GM19395 (cell line): Measurements from ENCODE around the gene IDH3G.
"Not testable (repeated sequence)": the region's sequence is repeated elsewhere in the genome, so short reads cannot be mapped to it uniquely, and the experiment has no call there.

Experiments
- ATAC-seq: cut with Tn5 transposase; IDR thresholded peaks from one replicate; pipeline ENCODE4 v1.9.1; 2021; ENCODE audit warnings: mild to moderate bottlenecking, moderate library complexity; ENCODE audit not compliant: unreplicated experiment

The IDH3G gene

DNA sequence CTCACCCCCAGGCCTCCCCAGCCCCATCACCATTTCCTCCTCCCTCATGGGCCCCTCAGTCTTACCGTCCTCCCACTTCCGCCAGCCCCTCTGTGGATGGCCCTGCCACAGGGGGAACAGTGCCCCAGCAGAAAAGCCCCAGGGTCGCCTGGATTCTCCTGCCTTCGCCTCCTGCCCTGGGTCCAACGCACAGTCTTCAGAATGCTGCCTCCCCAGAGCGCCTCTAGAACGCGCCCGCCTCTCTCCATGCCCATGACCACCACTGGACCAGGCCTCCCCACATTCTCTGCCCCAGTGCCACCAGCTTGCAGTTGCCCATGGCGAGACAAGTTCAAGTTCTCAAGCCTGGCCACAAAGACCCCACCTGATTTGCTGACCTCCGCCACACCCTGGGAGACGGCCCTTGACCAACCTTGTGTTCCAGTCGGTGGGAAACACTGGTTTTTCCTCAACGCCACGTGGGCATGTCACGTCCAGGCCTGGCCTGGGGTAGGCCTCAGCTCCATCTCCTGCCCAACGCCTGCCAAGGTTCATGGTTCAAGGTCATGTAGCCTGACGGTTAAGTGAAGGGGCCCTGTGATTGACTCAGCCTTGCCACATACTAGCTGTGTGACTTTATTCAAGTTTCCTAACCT lies 30.8 kb downstream of the IDH3G start:
- ATAC-seq: no peak

DNA sequence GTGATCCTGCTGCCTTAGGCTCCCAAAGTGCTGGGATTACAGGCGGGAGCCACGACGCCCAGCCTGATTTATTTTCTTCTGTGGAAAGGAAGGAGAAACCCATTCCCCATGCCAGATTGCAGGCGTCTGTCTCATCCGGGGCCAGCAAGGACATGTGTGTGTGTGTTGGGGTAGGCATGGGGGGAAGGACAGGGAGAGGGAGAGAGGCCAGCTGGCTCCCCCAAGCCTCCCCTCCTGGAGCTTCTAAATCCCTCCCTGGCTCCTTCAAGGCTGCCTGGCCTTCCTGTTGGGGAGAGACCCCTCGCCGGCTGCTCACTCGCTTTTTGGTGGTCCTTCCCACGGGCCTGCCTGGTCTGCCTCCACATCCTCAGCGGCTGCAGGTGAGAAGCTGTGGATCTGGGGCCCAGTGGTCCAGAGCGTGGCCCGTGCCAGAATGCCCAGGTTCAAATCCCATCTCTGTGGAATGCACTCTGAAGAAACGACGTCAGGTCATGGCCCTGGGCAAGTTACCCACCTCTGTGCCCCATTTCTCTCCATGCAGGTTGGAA lies 31.5 kb downstream of the IDH3G start:
- ATAC-seq: no peak

DNA sequence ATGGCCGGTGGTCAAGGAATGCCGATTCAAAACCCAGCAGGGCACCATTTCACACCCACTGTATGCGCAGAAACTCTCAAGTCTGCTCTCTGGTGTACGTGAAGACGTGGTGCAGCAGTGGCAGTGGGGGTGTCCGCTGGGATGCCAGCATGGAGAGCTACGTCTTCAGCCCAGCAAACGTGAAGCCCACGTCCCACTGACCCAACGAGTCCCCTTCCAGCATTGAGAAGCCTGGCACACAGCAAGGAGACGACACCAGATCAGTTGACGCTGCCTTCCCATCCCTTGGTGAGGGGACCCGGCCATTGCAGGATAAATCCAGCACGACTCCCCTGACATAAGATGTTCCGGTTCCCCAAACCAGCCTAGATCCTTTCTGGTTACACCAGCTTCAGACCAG lies 32.3 kb downstream of the IDH3G start:
- ATAC-seq: no peak

DNA sequence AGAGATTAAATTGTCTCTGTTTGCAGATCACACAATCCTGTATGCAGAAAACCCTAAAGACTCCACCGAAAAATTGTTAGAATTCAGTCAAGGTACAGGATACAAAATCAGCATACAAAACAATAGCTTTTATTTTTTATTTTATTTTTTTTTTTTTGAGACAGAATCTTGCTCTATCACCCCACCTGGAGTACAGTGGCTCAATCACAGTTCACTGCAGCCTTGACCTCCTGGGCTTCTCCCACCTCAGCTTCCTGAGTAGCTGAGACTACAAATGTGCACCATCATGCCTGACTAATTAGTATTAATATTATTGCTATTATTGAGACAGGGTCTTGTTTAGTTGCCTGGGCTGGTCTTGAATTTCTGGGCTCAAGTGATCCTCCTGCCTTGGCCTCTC lies 39.0 kb downstream of the IDH3G start:
- no peak for ATAC-seq

DNA sequence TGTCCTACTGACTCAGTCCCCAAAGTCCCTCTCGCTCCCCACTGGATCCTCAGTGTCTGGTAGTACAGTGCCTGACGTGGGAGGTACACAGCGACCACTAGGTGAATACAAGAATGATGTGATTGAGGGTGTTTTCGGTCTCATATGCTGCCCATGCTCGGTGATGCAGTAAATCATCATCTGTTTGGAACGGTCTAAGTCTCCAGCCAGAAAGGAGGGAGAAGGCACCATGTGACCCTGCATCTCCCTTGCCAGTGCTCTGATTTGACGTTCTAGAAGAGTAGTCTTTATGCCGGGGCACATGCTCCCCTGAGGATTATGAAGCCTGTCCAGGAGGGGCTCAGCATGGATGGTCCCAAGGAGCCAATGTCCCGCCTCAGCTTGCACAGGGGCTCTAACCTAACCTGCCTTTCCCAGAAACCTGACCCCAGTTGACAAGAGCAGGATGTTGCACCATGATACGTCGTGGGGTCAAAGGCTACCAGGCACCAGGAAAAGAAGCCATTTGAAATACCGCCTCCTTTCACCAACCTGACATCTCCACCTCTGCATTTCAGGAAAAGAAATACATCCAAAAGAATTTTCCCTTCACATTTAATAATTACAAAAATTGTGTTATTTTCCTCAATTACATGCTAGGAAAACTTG lies 43.9 kb downstream of the IDH3G start:
- no peak for ATAC-seq

DNA sequence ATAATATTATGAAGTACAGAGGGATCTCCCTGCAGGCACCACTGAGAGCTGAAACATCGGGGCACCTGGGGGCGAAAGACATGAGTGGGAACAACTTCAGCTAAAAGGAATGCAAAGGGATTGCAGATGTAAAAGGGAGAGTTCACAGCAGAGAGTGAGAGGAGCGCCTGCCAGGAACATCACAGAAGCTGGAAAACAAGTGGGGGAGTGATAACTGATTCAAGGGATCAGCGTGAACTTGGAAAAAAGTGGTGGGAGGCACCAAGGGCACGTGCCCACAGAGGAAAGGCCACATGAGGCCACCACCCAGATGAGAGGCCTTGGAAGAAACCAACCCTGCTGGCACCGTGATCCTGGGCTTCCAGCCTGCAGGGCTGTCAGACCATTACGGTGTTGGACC lies 45.2 kb downstream of the IDH3G start:
- ATAC-seq: not testable (repeated sequence)

DNA sequence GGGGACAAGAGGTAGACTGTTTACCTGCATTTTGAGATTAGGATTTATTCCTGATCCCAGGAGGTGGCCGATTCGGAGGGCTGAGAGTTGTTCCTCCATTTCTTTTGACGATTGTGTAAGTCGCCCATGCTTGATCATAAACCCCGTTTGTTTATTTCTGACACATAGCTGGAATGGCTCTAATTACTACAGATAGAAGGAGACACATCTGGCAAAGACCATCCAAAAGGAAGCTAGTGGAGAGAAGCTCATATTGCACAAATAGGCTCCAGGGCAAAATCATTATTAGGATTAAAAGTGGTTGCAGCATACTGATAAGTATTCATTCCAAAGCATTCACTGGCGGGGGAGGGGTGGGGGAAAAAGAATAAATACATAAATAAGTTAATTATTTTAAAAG lies 47.2 kb downstream of the IDH3G start:
- not testable (repeated sequence) for ATAC-seq

DNA sequence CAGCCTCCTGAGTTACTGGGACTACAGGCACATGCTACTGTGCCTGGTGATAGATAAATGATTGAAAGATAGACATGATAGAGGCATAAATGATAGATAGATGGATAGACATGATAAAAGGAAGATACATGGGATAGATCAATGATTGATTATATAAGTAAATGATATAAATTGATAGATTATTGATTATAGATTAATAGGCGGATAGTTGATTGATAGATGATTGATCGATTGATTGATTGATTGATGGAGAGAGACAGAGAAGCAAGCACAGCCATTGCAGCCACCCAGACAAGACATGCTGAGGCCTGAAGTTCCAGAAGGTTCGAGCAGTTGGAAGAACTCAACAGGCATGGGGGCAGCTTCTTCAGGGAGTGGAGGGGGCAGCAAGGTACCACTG lies 47.8 kb downstream of the IDH3G start:
- no peak for ATAC-seq

DNA sequence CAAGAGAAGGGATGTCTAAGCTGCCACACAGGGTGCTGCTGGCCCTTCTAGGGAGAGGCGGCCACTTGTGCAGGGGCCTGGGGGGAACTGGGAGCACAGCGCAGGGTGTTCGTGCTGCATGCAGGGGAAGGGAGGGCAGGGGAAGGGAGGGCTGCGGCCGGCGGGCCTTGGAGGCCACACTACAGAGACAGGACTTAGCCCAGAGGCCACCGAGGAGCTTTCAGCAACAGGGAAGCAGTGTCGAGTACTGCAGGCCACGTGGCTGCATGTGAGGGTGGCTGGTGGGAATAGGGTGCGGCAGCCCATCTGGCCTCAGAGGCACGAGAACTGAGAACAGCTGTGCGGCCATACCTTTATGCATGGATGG lies 49.1 kb downstream of the IDH3G start:
- ATAC-seq: not testable (repeated sequence)

DNA sequence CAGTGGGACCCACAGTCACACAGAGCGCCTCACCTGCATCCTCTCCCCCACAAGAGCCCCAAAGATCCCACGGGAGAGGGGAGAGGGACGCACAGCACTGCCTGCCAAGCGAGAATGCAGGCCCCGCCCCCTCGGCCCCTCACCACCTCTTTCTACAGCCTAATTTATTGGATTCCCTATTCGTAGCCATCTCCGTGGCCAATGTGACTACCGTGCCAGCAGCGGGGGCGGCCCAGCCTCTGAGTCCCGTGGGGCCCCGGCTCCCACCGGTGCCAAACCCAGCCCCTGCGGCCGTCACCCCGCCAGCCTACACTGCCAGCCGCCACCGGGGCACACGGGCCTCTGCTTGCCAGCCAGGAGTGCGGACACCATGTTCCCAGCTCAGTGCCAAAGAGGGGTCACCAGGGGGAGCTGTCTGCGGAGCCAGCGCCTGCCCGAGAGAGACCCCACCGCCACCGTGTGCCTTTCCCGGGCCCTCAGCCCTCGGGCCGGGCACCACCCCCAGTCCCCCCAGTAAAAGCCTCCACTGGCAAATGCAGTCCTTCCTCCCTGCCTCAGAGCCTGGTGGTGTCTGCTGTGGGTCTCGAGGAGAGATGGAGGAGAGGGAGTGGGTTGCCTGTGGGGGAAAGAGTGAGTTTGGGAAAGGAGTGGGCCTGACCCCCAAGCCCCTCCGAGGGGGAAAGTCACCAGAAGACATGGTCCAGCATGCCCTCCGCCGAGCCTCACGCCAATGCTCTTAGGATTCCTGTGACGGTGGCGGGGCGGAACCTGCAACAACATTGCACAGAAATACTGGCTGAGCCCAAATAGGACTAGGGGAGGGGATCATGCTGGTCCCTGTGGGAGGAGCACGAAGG lies 49.7 kb downstream of the IDH3G start:
- ATAC-seq: no peak

DNA sequence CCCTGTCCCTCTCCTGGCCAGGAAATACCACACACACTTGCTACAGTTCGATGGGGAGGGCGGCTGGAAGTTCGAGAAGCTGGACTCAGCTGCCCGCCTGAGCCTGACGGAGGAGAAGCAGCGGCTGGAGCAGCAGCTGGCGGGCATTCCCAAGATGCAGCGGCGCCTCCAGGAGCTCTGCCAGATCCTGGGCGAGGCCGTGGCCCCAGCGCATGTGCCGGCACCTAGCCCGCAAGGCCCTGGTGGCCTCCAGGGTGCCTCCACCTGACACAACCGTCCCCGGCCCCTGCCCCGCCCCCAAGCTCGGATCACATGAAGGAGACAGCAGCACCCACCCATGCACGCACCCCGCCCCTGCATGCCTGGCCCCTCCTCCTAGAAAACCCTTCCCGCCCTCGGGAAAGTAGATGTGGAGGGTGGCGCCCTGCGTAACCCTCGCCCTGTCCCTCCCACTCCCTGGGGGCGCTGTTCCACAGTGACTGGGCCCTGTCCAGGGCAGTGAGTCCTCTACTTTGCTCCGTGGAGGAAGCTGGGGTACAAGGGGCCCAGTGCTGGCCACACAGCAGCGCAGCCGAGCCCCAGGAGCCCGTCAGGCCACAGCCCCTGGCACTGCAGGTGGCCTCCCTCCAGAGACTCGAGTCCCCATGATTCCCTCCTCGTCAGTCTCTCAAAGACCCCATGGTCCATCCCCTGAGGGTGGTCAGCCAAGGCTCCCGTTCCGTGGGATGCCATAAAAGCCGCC lies 50.5 kb downstream of the IDH3G start:
- not testable (repeated sequence) for ATAC-seq

DNA sequence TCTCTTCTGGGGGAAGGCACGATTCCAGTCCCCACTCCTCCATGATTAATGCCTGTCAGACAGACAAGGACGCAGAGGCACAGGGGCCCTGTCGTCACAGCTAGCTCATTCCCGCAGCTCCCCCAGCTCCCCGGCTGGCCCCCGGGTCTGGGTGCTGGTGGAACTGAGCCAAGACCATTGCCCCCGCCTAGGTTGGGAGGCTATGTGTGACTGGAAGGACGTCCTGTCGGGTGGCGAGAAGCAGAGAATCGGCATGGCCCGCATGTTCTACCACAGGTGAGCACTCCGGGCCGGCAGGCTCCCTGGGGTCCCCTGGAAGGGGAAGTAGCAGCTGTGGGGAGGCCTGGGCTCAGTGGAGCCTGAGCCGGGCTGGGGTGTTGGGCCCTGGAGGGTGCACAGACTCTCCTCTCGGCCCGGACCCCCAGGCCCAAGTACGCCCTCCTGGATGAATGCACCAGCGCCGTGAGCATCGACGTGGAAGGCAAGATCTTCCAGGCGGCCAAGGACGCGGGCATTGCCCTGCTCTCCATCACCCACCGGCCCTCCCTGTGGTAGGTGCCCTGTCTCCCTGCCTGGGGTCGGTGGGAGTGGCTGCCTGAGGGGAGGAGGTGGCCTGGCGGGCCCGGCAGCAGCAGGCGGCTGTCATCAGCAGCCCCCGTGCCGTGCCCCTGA lies 51.2 kb downstream of the IDH3G start:
- ATAC-seq: not testable (repeated sequence)

DNA sequence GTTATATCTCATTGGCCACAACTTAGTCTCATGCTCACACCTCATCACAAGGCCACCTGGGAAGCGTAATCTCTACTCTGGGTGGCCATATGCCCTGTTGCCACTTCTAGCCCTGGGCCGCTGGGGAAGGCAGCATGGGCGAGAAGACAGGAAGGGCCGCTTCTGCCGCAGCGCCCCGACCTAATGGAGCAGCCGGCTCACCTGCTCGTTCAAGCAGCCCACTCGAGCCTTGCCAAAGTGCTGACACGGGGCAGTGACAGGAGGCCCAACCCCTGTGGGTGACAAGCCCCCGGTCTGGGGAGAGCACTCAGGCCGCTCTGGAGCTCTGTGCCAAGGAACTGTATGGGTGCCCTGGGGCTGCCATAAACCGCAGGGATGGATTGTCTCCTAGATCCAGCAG lies 52.1 kb downstream of the IDH3G start:
- ATAC-seq: not testable (repeated sequence)

DNA sequence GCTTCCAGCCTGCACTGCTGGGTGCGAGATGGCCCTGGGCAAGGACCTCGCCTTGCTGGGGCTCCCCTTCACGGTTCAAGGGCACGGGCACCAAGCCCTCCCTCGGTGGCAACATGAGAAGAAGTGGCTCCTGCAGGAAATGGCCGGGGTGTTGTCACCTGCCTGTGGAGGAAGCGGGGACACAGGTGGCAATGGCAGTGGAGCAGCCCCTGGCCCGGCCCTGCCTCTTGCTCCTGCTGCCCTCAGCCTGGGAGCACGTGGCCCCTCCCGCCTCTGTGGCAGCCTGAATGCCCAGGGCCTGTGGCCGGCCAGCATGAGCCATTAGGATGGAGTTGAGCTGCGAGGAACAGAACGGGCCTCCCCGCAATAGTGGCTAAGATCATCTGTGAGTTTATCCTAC lies 52.7 kb downstream of the IDH3G start:
- no peak for ATAC-seq

DNA sequence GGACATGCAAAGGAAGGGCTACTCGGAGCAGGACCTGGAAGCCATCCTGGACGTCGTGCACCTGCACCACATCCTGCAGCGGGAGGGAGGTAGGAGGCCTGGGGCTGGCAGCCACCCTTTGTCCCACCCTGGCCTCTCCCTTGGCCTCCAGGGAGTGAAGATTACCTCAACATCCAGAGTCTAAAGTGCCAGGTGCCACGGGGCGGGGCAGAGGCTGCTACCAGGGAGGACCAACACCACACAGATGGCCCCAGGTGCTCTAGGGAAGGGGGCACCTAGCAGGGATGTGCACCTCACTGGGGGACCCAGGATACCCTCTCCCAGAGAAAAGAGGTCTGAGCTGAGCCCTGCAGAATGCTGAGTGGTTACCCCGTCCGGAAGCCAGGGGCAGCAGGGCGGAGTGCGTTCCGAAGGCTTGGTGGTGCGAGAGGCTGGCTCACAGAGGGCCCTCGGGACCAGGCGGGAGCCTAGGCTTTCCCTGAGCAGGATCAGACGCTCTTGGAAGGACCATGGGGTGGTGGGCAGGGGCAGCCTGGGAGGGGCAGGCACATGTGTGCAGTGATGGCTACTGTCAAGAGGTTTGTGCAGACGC lies 53.4 kb downstream of the IDH3G start:
- no peak for ATAC-seq

DNA sequence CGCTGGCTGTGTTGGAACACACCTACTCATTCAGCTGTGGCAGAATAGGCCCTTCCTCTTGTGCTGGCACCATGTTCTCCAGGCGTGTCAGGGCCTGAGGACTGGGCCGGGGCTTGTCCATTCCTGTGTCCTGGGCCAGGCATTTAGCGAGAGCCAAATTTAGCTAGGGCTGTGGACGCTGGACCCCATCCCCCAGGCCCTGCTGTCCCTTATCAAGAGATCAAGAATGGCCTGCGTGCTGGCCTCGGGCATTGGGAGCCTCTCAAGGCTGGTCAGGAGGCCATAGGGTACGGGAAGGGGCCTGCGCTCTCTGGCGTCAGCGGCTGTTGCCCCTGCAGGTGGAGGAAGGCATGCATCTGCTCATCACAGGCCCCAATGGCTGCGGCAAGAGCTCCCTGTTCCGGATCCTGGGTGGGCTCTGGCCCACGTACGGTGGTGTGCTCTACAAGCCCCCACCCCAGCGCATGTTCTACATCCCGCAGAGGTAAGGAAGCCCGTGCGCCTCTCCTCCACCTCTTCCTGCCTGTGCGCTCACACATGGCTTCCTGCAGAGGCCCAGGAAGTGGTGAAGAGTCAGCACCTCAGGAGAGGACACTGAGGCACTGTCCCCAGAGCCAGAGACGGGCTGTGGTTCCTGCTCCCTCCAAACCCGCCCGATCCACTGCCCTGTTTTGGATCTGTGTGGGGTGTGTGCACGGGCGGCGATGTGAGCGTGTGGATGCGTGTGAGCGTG lies 54.3 kb downstream of the IDH3G start:
- no peak for ATAC-seq

DNA sequence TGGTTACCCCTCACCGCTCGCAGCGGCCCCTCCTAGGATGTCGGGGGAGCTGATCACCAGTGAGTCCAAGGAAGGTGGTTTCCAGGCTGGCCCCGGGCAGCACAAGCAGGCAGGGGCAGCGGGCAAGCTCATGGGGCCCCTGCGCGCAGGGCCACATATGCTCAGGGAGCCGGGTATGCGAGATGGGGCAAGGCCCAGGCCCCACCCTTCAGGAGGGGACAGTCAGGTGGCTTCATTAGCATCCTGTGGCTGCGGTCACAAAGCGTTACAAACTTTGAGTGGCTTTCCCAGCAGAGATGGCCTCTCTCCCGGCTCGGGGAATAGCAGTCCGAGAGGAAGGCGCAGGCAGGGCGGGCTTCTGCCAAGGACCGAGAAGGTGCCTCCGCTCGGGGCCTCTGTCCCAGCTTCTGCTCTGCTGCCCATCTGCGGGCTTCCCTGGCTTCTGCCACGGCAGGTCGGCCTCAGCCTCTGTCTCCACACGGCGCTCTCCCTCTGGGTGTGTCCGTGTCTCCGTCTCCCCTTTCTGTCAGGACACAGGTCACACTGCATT lies 56.0 kb downstream of the IDH3G start:
- no peak for ATAC-seq

DNA sequence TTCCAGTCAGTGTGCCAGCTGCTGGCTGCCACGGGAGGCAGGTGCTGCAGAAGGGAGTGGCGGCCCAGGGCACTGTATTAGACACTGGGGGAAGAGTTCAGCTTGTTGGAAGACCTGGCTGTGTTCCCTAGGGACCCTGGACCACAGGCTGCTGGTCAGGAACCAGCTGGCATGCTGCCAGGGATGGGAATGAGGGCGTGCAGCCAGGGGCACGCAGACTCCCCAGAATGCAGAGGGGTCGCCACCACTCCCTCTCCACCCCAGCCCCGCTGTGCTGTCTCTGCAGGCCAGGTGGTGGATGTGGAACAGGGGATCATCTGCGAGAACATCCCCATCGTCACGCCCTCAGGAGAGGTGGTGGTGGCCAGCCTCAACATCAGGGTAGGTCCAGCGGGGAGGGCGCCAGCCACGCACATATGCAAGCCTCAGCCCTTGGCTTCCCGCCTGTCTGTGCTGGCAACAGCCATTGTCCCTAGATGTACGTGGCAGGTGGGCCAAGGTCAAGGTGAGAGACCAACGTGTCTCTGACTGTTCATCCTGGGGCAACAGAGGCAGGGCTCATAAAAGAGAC lies 57.2 kb downstream of the IDH3G start:
- no peak for ATAC-seq
